ENCODE results near the gene CIITA.

The CIITA gene

GRCh38 chr16:10982465-10983150 is 105.6 kb downstream of the CIITA start:
- no peak for DNase-seq (ENCODE audit: low read depth)

- no peak for DNase-seq (ENCODE audit: low read depth)
These were observed 106.2 kb downstream of the CIITA start for GRCh38 chr16:10983159-10983558.

DNA sequence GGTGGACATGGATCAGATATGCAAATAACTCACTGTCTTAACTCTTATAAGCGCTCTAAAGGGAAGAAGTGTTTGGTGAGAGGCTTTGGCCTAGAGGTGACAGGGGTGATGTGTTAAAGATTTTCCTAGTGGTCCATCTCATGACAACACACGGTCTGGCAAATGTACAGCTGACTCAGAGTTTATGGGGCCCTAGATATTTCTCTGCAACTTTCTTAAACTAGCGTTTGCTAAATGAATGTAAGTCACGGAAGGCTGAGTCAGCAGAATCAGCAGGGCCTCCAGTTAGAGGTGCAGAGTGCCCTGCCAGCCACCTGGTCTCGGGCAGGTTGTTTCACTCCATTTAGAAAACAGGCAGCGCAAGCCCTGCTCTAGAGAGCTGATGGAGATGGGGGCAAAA is 107.5 kb downstream of the CIITA start:
- DNase-seq (ENCODE audit: low read depth): peak; percentile 63
